ENCODE measurements around the gene TBC1D20.
A peak's percentile ranks its signal among the peaks of the same experiment; 100 is the strongest.

GRCh38 chr20:416950-417800 lies 45.2 kb downstream of the TBC1D20 start:
- TF ChIP-seq FOSL1 (IDR thresholded peaks at IDR 0.05; ENCODE audit: low read depth) (no peak), POLR2AphosphoS5 (IDR thresholded peaks at IDR 0.05; ENCODE audit: low read depth, low read length) (peak; percentile 50), POLR2A (IDR thresholded peaks at IDR 0.05; ENCODE audit: borderline replicate concordance, extremely low read depth, insufficient read depth, insufficient read length) (no peak), EZH2 (IDR thresholded peaks at IDR 0.05) (no peak), SIN3A (IDR thresholded peaks at IDR 0.05; ENCODE audit: low read depth) (no peak), JUND (IDR thresholded peaks at IDR 0.05) (0 out of 2 replicates have a peak, but pooled peaks have one; percentile 11), REST (IDR thresholded peaks at IDR 0.05; ENCODE audit: low read depth) (no peak), ZNF274 (IDR thresholded peaks at IDR 0.05; ENCODE audit: low read depth, low read length) (no peak), EZH2phosphoT487 (IDR thresholded peaks at IDR 0.05; ENCODE audit: borderline replicate concordance) (no peak)
- TF ChIP-seq, protein P1, sequence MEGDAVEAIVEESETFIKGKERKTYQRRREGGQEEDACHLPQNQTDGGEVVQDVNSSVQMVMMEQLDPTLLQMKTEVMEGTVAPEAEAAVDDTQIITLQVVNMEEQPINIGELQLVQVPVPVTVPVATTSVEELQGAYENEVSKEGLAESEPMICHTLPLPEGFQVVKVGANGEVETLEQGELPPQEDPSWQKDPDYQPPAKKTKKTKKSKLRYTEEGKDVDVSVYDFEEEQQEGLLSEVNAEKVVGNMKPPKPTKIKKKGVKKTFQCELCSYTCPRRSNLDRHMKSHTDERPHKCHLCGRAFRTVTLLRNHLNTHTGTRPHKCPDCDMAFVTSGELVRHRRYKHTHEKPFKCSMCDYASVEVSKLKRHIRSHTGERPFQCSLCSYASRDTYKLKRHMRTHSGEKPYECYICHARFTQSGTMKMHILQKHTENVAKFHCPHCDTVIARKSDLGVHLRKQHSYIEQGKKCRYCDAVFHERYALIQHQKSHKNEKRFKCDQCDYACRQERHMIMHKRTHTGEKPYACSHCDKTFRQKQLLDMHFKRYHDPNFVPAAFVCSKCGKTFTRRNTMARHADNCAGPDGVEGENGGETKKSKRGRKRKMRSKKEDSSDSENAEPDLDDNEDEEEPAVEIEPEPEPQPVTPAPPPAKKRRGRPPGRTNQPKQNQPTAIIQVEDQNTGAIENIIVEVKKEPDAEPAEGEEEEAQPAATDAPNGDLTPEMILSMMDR (IDR thresholded peaks at IDR 0.05 in 2 of 3, conservative IDR thresholded peaks at IDR 0.05 in 1 of 3; ENCODE audit: borderline replicate concordance in 1 of 3, insufficient read depth in 1 of 3, low read depth in 2 of 3, low read length in 2 of 3), result no peak
